Measurements from ENCODE around the gene C1S.
"Not testable (repeated sequence)": the region's sequence is repeated elsewhere in the genome, so short reads cannot be mapped to it uniquely, and the experiment has no call there.

The C1S gene

DNA sequence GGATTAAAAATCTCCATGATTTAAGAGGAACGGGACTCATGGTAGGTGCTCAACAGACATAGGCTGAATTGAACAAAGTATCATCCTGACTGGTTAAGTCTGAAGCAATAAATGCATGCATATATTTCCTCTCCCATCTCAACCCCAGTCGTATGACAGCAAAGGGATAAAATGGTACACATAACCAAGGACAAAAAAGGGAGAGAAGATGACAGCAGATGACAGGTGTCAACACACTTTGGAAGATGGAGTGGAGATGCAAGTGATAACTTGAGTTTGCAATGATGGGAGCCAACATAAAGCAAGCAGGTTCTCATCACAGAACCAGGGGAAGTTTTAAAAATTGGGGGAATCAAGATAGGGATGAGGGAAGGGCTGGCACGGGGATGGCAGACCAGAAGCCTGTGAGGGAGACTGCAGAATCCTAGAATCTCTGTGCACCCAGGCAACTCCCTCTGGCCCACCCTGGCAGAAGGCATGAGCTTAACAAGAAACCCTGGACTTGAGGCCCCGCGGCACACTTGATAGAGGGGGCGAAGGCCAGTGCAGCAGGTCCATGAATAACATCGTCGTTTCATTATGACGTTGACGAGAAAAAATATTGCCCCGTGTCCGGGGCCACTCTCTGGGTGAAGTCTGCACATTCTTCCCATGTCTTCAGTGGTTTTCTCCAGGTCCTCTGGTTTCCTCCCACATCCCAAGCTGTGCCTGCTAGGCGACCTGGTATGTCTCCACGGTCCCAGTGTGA, 43.5 kb downstream of the C1S start:
- DNase-seq (ENCODE audit: low spot score), result no peak

DNA sequence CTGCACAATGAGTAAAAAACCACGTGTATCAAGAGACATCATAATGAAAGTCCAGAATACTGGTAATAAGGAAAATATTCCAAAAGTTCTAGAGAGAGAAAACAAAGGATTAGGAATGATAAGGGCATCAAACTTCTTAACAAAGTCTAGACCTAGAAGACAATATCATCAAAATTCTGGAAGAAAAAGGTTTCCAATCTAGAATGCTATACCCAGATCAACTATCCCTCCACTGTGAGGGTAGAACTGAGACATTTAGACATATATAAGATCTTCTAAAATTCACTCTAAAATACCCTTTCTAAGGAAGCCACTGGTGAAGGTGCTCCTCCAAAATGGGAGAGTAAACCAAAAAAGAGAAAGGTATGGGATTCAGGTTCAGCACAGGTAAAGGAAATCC, 45.6 kb downstream of the C1S start:
- no peak for DNase-seq (ENCODE audit: low spot score)

DNA sequence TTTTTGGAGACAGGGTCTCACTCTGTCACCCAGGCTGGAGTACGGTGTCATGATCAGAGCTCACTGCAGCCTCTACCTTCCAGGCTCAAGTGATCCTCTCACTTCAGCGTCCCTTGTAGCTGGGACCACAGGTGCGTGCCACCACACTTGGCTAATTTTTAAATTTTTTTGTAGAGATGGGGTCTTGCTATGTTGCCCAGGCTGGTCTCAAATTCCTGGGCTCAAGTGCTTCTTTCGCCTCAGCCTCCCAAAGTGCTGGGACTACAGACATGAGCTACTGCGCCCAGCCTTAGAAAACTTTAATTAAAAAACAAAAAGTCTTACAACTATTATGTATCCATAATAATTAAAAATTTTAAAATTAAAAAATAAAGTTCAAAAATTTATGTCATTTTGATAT, 46.7 kb downstream of the C1S start:
- DNase-seq (ENCODE audit: low spot score), result not testable (repeated sequence)

DNA sequence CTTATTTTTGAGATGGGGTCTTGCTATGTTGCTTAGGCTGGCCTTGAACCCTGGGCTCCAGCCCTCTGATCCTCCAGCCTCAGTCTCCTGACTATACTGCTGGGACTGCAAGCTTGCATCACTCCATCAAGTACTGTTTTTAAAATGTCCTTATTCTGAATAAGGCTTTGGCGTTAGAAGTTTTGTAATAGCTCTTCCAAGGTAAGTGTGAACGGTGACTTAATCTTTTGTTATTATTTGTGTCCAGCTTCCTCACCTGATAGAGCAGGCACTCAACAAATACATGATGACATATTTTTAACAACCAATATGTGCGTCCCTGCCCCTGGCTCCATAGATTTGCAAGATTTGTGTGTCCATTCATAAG, 47.1 kb downstream of the C1S start:
- DNase-seq (ENCODE audit: low spot score), result peak; percentile 21

DNA sequence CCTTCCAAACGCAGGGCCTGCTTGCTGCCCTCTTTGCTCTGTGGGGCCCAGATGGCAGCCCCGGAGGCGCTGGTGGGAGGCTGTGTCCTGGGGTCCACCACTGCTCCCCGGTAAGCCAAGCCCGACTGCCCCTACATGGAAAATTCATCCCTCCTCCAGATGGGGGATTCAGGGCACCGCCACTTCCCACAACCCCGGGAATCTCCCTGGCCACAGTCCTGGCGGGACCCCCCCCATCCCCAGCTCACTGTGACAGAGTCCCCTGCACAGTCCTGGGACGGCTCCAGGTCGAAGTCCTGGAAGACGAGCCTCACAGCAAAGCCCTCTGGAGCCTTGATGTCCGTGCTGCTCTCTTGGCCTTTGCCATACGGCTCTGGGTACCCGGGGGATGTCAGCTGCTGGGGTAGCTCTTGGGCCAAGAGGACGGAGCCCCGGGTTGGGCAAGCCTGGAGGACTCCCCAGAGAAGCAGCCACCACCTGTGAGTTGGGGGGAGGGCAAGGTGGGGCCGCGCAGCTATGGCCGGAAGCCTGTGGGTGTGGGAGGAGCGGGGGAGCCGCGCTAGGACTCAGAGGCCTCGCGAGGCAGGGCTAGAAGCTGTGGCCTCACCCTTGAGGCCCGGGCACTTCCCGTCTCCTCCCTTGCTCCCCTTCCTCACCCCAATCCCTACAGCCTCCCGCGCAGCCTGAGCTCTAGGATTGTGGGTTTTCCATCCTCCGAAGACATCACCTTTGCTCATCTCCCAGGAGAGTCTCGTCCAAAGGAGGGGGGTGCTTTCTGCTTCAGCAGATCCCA, 47.7 kb downstream of the C1S start:
- DNase-seq (ENCODE audit: low spot score), result peak; percentile 88

DNA sequence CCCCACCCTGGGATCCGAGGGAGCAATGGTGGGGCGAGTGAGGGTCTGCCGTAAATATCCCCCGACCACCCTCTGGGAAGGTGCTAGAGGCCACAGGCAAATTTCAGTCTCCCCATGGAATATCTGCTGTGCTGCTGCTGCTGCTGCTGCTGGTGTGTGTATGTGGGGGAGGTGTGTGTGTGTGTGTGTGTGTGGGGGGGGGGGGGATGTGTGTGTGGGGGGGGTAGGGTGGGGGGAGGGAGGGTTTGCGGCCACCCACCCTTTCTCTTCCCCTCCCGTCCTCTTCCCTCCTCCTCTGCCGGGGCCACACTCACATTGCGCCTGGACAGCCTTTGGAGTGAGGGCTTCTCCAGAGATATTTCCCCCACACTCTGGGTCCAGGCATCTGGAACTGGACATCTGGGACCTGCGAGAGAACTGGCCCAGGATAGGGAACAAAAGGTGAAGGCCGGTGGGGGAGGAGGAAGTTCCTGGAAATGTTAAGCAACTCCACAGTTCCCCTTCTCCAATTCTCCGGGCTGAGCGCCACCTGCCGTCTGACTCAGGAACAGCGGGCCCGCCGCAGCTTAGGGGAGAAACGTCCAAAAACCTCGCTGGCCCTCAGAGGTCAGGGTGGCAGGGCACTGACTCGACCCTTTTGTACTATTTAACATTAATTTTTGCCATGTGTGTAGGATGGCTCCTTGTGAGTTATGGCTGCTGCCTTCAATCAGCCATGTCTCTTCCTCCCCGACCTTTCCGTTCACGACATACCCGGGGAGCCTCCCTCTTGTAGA, 48.5 kb downstream of the C1S start, which contains the start of gene C1RL:
C1RL (minus strand) TSS at position 419 of the 776 bp plus-strand sequence; CDS start at position 385, 34 bp downstream.
- peak; percentile 87 for DNase-seq (ENCODE audit: low spot score)

DNA sequence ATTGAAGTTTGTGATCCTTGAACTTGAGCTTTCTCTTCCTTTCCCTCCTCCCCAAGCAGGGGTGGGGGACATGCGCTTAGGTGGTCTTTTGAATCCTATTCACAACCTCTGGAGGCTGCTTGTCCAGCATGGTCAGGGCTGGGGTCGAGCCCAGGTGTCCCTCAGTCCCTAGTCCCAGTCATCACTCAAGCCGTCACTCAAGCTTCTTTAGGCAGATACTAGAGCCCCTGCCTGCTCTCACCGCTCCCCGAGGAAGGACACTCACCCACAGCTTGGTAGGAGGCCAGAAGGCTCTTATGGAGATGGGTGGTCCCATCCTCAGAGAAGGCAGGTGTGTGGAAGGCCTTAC, 49.0 kb downstream of the C1S start:
- no peak for DNase-seq (ENCODE audit: low spot score)

DNA sequence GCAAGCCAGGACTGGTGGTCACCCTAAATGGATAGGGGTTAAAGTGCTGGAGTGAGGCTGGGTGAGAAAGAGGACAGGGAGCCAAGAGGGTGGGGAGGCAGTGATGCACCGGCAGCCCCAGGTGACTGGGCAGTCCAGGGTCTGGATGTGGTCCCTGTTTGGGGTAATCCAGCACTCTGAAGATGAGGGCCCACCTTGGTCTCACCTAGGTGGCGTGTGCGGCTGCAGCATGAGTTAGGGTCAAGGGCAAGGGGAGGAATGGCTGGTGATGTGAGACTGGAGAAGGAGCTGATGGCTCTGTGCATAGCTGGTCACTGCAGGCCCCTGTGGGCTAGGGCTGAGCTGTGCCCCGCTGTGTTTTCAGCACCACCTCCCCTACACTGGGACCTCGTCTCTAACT, 50.1 kb downstream of the C1S start:
- DNase-seq (ENCODE audit: low spot score), result no peak

DNA sequence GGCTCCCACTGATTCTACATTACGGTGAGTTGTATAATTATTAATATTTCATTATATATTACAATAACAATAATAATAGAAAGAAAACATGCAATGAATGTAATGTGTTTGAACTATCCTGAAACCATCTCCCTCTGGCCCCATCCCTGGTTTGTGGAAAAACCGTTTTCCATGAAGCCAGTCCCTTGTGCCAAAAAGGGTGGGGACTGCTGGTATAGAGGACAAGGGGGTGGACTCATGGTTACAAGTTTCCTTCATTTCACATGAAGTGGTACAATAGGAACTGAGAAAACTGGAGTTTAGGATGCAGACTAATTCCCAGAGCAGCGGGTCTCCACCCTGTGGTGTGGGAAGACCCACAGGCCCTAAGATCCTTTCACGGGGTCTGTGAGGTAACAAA, 51.5 kb downstream of the C1S start:
- DNase-seq (ENCODE audit: low spot score), result no peak

DNA sequence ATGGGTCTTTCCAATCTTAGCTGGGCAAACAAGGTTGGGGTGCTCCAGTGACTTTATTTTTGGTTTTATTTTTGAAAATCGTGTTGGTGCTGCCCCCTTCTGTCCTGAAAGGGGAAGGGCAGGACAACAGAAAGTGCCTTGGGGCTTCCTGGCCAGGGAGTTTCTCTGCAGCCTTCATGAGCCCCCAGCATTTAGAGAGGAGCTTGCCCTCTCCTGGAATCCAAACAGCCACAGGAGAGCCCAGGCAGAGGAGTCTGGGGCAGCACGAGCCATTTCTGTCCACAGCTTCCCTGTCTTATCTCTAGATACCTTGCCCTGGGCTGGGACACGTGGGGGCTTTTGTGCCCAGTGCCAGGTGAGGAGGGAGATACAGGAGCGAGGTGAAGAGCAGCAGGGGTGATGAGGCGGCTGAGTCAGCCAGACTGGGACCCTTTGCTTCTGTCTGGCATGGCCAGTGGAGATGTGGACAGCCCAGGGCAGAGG, 52.9 kb downstream of the C1S start:
- peak; percentile 45 for DNase-seq (ENCODE audit: low spot score)

DNA sequence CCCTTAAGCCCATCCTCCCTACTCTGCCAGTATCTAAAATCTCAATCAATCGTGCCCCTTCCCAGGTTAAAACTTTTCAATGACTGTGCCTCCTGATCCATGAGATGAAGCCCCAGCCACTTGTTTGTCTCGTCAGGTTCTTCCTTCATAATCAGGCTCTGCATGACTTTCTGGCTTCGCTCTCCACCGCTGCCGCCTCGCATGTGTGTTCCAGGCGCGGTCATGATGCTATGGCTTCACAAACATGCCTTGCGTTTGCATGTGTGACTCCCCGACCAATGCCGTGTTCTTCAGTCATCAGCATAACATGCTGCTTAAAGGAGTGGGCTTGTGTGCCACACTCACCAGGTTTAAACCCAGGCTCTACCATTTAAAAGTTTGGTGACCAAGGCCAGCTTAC, 53.5 kb downstream of the C1S start:
- DNase-seq (ENCODE audit: low spot score), result no peak

DNA sequence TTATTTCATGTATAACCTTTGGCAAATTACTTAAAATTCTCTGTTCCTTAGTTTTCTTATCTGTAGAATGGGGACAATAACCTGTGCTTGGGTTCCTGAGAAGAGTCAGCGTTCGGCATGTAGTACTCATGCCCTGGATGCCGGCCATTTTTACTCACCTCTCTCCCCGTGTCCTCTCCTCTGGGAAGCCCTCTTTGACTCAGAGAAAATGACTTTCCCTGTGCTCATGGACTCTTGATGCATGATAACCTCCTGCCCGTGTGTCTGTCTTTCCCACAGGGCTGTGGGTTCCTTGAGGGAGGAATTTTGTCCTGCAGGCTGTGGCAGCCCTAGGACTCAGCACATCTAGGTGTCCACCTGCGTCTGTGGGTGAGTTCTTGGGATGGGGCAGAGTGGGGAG, 54.3 kb downstream of the C1S start:
- DNase-seq (ENCODE audit: low spot score), result no peak

DNA sequence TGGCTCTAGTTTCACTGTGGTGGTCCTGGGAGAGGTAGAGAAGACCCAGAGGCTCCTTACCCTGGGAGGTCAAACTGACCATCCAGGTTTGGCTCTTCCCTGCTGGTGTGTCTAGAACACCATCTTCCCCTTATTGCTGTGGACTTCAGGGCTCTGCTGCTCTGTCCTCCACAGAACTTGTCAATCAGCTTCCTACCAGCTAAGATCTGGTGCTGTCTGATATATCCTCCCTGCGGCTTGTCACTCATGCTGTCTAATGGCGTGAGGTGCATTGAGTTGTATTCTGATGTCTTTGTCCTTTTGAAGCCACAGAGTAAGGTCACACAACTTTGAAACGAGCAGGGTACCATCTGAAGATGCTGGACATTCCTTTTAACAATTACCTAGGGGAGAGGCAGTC, 55.7 kb downstream of the C1S start:
- DNase-seq (ENCODE audit: low spot score), result no peak

DNA sequence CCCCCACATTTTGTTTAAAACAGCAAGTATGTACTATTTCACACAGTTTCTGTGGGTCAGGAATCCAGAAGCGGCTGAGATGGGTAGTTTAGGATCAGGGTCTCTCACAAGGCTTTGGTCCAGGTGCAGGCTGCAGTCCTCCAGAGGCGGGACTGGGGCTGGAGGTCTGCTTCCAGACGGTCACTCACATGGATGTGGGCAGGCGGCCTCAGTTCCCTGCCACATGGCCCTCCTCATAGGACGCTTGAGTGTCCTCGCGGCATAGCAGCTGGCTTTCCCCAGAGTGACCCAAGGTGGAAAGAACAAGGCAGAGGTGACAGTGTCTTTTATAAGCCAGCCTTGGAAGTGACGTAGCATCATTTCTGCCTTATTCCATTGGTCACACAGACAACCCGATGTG, 56.4 kb downstream of the C1S start:
- no peak for DNase-seq (ENCODE audit: low spot score)

DNA sequence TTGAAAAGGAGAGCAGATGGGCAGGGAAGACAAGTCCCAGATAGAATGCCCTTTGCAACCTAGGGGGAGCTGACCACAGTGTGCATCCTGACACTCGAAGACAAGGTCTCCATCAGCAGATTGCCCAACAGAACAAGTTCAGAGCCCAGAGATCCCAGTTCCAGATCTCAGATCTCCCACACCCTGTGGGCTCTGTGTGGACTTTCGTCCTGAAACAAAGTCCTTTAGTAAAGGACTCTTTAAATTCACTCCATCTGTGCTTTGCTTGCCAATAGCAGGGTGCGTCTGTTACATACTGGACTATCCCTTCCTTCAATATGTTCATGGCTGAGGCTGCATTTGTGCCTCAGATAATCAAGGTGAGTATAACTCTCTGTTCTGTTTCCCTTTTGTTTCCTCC, 57.2 kb downstream of the C1S start:
- no peak for DNase-seq (ENCODE audit: low spot score)

DNA sequence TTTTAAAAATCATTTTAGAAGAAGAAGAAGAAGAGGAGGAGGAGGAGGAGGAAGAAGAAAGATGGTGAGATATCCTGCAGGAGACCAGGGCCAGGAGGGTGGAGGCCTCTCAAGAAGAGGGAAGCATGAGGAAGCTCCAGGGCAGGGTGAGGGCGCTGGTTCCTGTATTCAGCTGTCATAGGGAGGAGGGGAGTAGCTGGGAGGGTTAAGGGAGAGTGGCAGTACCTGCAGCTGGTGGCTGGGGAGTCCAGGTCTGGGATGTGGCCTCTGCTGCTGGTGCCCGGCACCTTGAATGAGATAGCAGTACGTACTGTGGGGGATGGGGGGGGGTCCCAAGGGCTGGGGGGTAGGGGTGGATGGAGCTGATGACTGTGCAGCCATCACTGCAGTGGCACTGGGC, 58.4 kb downstream of the C1S start:
- no peak for DNase-seq (ENCODE audit: low spot score)

DNA sequence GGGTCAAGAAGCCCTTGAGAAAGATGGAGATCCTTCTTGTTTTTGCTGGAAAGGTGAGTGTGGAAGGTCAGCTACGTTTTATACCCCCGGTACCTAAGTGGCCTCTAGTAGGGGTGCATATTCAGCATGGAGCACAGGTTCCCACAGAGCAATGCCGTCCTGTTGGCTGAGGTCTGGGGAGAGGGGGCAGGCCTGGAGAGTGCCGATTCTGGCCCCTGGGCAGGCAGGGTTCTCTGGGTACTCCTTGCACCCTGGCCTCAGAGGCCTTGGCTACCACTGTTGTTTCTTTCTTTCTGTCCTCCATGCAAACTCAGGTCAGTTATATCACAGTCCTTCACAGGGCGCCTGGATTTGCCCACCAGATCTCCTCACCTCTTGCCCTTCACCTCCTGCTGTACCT, 59.6 kb downstream of the C1S start:
- DNase-seq (ENCODE audit: low spot score), result no peak
